Gastroesophageal sphincter (tissue), 3 donors: ENCODE data around the gene NEDD4.

Source experiments
- EP300 ChIP-seq: sonication (generic); formaldehyde crosslinking; IDR thresholded peaks from one replicate; pipeline ENCODE4 v1.6.1; 2017; ENCODE audit warnings: antibody characterized with exemption, mild to moderate bottlenecking
- POLR2A ChIP-seq, 2 donors: fragments of 450-650 bp; IDR thresholded peaks; one replicate each; pipeline ENCODE4 v1.6.1; 2017; ENCODE audit warnings: antibody characterized with exemption in 2 of 2, mild to moderate bottlenecking in 2 of 2, moderate library complexity in 1 of 2
- POLR2AphosphoS5 ChIP-seq: sonication (generic); formaldehyde crosslinking; IDR thresholded peaks from one replicate; pipeline ENCODE4 v1.6.1; 2017; ENCODE audit warnings: antibody characterized with exemption
- TF ChIP-seq, protein P1 (sequence below), 4 experiments: fragments of 200-600 bp in 2 of 4; fragments of 450-650 bp in 2 of 4; sonication (generic) in 1 of 4; IDR thresholded peaks; one replicate each; pipeline ENCODE4 v1.5.1; 2017 to 2019; ENCODE audit warnings: antibody characterized with exemption in 4 of 4, mild to moderate bottlenecking in 2 of 4, moderate library complexity in 2 of 4

DNA sequence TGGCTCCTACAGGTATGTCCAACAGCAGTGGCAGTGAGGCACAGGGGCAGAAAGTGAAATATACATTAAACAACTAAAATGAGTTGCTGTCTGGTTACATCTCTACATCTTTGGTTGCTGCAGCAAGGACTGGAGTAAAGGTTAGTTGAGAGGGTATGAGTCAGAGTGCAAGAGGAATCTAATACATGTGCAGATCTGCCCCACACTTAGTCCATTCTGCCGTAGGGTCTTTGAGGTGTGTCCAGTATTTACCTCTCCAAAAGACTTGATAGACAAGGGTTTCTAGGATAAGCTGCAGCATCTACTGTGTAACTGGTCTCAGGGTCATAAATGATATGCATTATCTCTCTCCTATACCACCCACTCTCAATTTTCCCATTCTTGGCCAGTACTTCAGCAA lies 6.2 kb upstream of the NEDD4 start:
- TF ChIP-seq POLR2A (IDR thresholded peaks at IDR 0.05) (no peak), POLR2AphosphoS5 (no peak), EP300 (no peak)
- TF ChIP-seq, protein P1, sequence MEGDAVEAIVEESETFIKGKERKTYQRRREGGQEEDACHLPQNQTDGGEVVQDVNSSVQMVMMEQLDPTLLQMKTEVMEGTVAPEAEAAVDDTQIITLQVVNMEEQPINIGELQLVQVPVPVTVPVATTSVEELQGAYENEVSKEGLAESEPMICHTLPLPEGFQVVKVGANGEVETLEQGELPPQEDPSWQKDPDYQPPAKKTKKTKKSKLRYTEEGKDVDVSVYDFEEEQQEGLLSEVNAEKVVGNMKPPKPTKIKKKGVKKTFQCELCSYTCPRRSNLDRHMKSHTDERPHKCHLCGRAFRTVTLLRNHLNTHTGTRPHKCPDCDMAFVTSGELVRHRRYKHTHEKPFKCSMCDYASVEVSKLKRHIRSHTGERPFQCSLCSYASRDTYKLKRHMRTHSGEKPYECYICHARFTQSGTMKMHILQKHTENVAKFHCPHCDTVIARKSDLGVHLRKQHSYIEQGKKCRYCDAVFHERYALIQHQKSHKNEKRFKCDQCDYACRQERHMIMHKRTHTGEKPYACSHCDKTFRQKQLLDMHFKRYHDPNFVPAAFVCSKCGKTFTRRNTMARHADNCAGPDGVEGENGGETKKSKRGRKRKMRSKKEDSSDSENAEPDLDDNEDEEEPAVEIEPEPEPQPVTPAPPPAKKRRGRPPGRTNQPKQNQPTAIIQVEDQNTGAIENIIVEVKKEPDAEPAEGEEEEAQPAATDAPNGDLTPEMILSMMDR (IDR thresholded peaks at IDR 0.05): no peak
